GM23338 (cell line): ENCODE measurements around the gene TP73. TPM values are rescaled to one million over a fixed set of nuclear protein-coding genes. Genes with fewer than 3 reads are reported as not detected.

Experiments used
- ATAC-seq: fragments of 200-7000 bp; cut with Tn5 transposase; 3 replicates; pipeline ENCODE4 v1.9.1; 2020
- DNase-seq: peaks from one replicate; pipeline ENCODE4 v3.0.0-alpha.2; 2015; ENCODE audit warnings: low spot score
- H2AFZ ChIP-seq: fragments of 200-600 bp; sonication (generic); 2 replicates; pipeline ENCODE4 v1.8.0; 2016; ENCODE audit warnings: antibody characterized with exemption, mild to moderate bottlenecking, moderate library complexity
- H3F3A ChIP-seq: fragments of 200-600 bp; sonication (generic); replicated peaks from 2 replicates; pipeline ENCODE4 v1.8.0; 2017; ENCODE audit warnings: antibody characterized with exemption, mixed run types, low read depth
- H3K27ac ChIP-seq: fragments of 200-600 bp; sonication (generic); 2 replicates; pipeline ENCODE4 v1.6.1; 2016; ENCODE audit warnings: low read depth
- H3K27me3 ChIP-seq: fragments of 200-600 bp; sonication (generic); 2 replicates; pipeline ENCODE4 v1.8.0; 2016; ENCODE audit warnings: mild to moderate bottlenecking, mixed run types, moderate library complexity; ENCODE audit not compliant: insufficient read depth
- H3K36me3 ChIP-seq: fragments of 200-600 bp; sonication (generic); 2 replicates; pipeline ENCODE4 v1.8.0; 2016; ENCODE audit warnings: mild to moderate bottlenecking; ENCODE audit not compliant: insufficient read depth
- H3K4me1 ChIP-seq: fragments of 200-600 bp; sonication (generic); 2 replicates; pipeline ENCODE4 v1.8.0; 2016; ENCODE audit warnings: mild to moderate bottlenecking, moderate library complexity; ENCODE audit not compliant: insufficient read depth
- H3K4me2 ChIP-seq: fragments of 200-600 bp; sonication (generic); 2 replicates; pipeline ENCODE4 v1.7.1; 2017; ENCODE audit warnings: mixed run types
- H3K4me3 ChIP-seq: fragments of 200-600 bp; sonication (generic); 2 replicates; pipeline ENCODE4 v1.6.1; 2016; ENCODE audit warnings: mixed run types
- H3K79me2 ChIP-seq: fragments of 200-600 bp; sonication (generic); replicated peaks from 2 replicates; pipeline ENCODE4 v1.8.0; 2017; ENCODE audit warnings: mild to moderate bottlenecking; ENCODE audit not compliant: insufficient read depth
- H3K9me2 ChIP-seq: fragments of 200-600 bp; sonication (generic); 2 replicates; pipeline ENCODE4 v1.8.0; 2017; ENCODE audit not compliant: insufficient read depth
- H4K20me1 ChIP-seq: fragments of 200-600 bp; sonication (generic); replicated peaks from 2 replicates; pipeline ENCODE4 v1.8.0; 2017; ENCODE audit warnings: mild to moderate bottlenecking; ENCODE audit not compliant: insufficient read depth
- H3K27ac Mint-ChIP-seq: 2 replicates; pipeline ENCODE4 v1.8.0; 2020; ENCODE audit warnings: inconsistent platforms, mild to moderate bottlenecking, moderate library complexity, mixed read lengths
- H3K27me3 Mint-ChIP-seq: 3 replicates; pipeline ENCODE4 v1.8.0; 2022; ENCODE audit warnings: low read depth, mild to moderate bottlenecking, moderate library complexity, mixed read lengths, inconsistent platforms; ENCODE audit not compliant: insufficient read depth, poor library complexity
- H3K36me3 Mint-ChIP-seq: 3 replicates; pipeline ENCODE4 v1.8.0; 2021; ENCODE audit warnings: low read depth, mild to moderate bottlenecking, inconsistent platforms, moderate library complexity, mixed read lengths
- H3K4me1 Mint-ChIP-seq: 3 replicates; pipeline ENCODE4 v1.8.0; 2020; ENCODE audit warnings: mild to moderate bottlenecking, inconsistent platforms, mixed read lengths
- H3K4me3 Mint-ChIP-seq: 3 replicates; pipeline ENCODE4 v1.8.0; 2021; ENCODE audit warnings: moderate library complexity, mild to moderate bottlenecking, inconsistent platforms, mixed read lengths
- H3K9me3 Mint-ChIP-seq: 3 replicates; pipeline ENCODE4 v1.8.0; 2020; ENCODE audit warnings: moderate library complexity, mild to moderate bottlenecking, inconsistent platforms, mixed read lengths
- CTCF ChIP-seq, 2 experiments: fragments of 200-600 bp in 1 of 2; sonication (generic) in 1 of 2; conservative IDR thresholded peaks; 2 replicates each; pipeline versions ENCODE4 v1.5.1 to v1.6.1; 2016 to 2017; ENCODE audit warnings: antibody characterized with exemption in 2 of 2, low read depth in 2 of 2, mild to moderate bottlenecking in 2 of 2, moderate library complexity in 1 of 2
- EZH2phosphoT487 ChIP-seq: fragments of 200-600 bp; sonication (generic); IDR thresholded peaks from one replicate; pipeline ENCODE4 v1.8.1; 2018; ENCODE audit warnings: antibody characterized with exemption; ENCODE audit not compliant: unreplicated experiment
- JUNB ChIP-seq: IDR thresholded peaks from one replicate; pipeline ENCODE4 v1.6.1; 2016; ENCODE audit warnings: antibody characterized with exemption; ENCODE audit not compliant: unreplicated experiment
- NANOG ChIP-seq: IDR thresholded peaks from 2 replicates; pipeline ENCODE4 v1.6.1; 2016; ENCODE audit warnings: antibody characterized with exemption, borderline replicate concordance
- STAT1 ChIP-seq: IDR thresholded peaks from one replicate; pipeline ENCODE4 v1.6.1; 2016; ENCODE audit warnings: antibody characterized with exemption; ENCODE audit not compliant: unreplicated experiment
- ZNF114 ChIP-seq: fragments of 250-450 bp; sonication (Bioruptor Pico); IDR thresholded peaks from 2 replicates; pipeline ENCODE4 v1.5.0; 2020; ENCODE audit warnings: mild to moderate bottlenecking, moderate library complexity
- polyA plus RNA-seq: library from polyadenylated mRNA; unstranded; fragments of >200 nt; fragmentation: Nextera tagmentation; extraction: Ambion mirVana; gene quantifications from 2 replicates; pipeline ENCODE4 v1.2.1, GENCODE V29; 2016
- total RNA-seq: library from RNA; depleted of rRNA; stranded (reverse); fragments of >200 nt; shearing (Covaris generic); gene quantifications from 2 replicates; pipeline ENCODE4 v1.2.3, GENCODE V29; 2014
- TF ChIP-seq, protein P1 (sequence below): IDR thresholded peaks from one replicate; pipeline ENCODE4 v1.6.1; 2018; ENCODE audit warnings: antibody characterized with exemption; ENCODE audit not compliant: unreplicated experiment
- TF ChIP-seq, protein P2 (sequence below): IDR thresholded peaks from 2 replicates; pipeline ENCODE4 v1.6.1; 2016; ENCODE audit warnings: antibody characterized with exemption

TP73 gene
- total and polyA plus RNA-seq, 2 experiments from 2014 or later: 1.4 to 3.4 TPM

GRCh38 chr1:3612123-3612522 is 40.2 kb upstream of the TP73 start:
- Mint-ChIP-seq H3K27ac (no peak overlapping the region), H3K27me3 (peaks cover 28% of the 10 kb centered on the region), H3K36me3 (no peaks in the 10 kb centered on the region), H3K9me3 (no peaks in the 10 kb centered on the region), H3K4me1 (peaks cover 39% of the 10 kb centered on the region), H3K4me3 (peak overlapping the region; percentile 61)
- peaks cover 15% of the 10 kb centered on the region for H3K27me3 ChIP-seq
- H3K4me1 ChIP-seq: peaks cover 14% of the 10 kb centered on the region; the same call in 1 of the 2 replicates
- TF ChIP-seq NANOG (no peak), JUNB (no peak), ZNF114 (CRISPR knock-in tag) (no peak), CTCF (conservative IDR thresholded peaks at IDR 0.05; ENCODE audit: low read depth in 2 of 2) (0 out of 4 replicates have a peak, but pooled peaks of 1 of the 2 experiments have one; percentile 3), STAT1 (no peak), EZH2phosphoT487 (no peak)
- TF ChIP-seq, protein P1, sequence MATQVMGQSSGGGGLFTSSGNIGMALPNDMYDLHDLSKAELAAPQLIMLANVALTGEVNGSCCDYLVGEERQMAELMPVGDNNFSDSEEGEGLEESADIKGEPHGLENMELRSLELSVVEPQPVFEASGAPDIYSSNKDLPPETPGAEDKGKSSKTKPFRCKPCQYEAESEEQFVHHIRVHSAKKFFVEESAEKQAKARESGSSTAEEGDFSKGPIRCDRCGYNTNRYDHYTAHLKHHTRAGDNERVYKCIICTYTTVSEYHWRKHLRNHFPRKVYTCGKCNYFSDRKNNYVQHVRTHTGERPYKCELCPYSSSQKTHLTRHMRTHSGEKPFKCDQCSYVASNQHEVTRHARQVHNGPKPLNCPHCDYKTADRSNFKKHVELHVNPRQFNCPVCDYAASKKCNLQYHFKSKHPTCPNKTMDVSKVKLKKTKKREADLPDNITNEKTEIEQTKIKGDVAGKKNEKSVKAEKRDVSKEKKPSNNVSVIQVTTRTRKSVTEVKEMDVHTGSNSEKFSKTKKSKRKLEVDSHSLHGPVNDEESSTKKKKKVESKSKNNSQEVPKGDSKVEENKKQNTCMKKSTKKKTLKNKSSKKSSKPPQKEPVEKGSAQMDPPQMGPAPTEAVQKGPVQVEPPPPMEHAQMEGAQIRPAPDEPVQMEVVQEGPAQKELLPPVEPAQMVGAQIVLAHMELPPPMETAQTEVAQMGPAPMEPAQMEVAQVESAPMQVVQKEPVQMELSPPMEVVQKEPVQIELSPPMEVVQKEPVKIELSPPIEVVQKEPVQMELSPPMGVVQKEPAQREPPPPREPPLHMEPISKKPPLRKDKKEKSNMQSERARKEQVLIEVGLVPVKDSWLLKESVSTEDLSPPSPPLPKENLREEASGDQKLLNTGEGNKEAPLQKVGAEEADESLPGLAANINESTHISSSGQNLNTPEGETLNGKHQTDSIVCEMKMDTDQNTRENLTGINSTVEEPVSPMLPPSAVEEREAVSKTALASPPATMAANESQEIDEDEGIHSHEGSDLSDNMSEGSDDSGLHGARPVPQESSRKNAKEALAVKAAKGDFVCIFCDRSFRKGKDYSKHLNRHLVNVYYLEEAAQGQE: no peak
- TF ChIP-seq, protein P2, sequence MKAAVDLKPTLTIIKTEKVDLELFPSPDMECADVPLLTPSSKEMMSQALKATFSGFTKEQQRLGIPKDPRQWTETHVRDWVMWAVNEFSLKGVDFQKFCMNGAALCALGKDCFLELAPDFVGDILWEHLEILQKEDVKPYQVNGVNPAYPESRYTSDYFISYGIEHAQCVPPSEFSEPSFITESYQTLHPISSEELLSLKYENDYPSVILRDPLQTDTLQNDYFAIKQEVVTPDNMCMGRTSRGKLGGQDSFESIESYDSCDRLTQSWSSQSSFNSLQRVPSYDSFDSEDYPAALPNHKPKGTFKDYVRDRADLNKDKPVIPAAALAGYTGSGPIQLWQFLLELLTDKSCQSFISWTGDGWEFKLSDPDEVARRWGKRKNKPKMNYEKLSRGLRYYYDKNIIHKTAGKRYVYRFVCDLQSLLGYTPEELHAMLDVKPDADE: no peak
- H3K36me3 ChIP-seq: no peaks in the 10 kb centered on the region
- H3F3A ChIP-seq: no peaks in the 10 kb centered on the region
- 0 out of 2 replicates have a peak, but pooled peaks cover 6% of the 10 kb centered on the region for H3K79me2 ChIP-seq
- ATAC-seq: no peak
- H3K4me3 ChIP-seq: peak overlapping the region; percentile 60
- peak overlapping the region; percentile 82 for H3K4me2 ChIP-seq
- no peaks in the 10 kb centered on the region; the same call in 1 of the 2 replicates for H4K20me1 ChIP-seq
- peak overlapping the region; percentile 99 for H2AFZ ChIP-seq
- no peak overlapping the region for H3K27ac ChIP-seq
- H3K9me2 ChIP-seq: no peaks in the 10 kb centered on the region
- DNase-seq: no peak
